NAMALWA (cell line): ENCODE measurements around the gene PCSK5.
"Not testable (repeated sequence)": the region's sequence is repeated elsewhere in the genome, so short reads cannot be mapped to it uniquely, and the experiment has no call there.

Experiments used
- DNase-seq: peaks from one replicate; pipeline ENCODE4 v3.0.0-alpha.2; 2015; ENCODE audit warnings: low spot score

Gene PCSK5

GRCh38 chr9:76249309-76249708, 358.8 kb downstream of the PCSK5 start:
- no peak for DNase-seq

- DNase-seq, result no peak
Measured at GRCh38 chr9:76255781-76256455, 365.4 kb downstream of the PCSK5 start.

GRCh38 chr9:76257311-76257710, 366.8 kb downstream of the PCSK5 start:
- no peak for DNase-seq

DNA sequence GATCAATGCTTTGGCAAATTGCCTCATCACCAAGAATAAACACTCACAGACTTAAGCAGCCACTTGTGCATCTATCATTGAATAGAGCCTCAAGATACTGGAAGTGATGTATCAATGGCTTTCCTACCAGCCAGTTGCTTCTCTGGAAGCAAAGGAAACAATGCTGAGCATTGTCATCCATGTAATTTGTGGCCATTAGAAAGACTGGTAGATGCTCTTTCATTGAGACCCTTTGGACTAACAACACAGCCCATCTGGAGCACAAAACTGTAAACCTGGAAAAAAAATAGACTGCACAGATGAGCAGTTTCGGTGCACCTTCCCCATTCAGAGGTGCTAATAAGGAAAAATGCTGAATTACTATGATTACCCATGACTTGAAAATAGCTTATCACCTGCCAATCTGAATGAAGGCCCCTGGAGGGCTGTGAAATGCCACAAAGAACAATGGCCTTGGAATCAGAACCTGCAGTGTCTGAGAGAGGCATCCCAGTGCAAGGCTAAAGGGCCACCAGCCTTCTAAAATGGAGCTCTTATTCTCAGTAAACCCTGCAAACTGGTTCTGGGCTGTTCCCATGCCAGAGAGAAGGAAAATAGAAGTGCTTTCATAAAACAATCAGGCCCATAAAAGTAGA, 376.3 kb downstream of the PCSK5 start:
- DNase-seq, result no peak

DNA sequence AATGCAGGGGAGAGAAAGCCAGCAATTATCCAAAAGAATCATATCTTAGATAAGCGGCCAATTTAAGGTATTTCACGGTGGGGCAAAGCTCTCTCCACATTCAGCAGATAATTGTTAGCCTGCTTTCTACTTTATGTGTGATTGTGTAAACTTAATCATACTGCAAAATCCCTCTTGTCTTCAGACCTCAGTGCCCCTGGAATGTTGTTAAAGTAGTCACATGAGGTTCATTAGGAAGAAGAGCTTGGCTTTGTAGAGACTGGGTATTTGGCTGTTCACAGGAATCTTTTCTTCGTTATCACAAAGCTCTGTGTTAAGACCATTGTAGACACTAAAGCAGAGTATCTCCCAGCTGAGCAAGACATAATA, 376.8 kb downstream of the PCSK5 start:
- no peak for DNase-seq

DNA sequence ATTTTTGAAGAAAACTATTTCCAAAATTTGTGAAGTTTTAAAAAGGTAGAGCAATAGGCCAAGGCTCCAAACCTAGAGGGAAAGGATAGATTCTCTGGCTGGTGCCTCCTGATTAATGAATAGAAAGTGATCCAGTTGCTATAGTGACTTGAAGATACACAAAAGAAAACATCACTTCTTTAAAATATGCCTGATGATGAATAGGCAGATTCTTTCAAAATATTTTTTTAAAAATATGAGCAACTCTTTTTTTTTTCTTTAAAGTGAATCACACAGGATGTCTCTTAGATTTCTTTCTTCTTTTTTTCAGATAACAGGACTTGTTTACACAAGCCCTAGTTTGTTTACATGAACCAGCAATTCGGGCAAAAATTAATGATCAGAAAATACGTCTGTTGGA, 379.3 kb downstream of the PCSK5 start:
- DNase-seq, result no peak

DNA sequence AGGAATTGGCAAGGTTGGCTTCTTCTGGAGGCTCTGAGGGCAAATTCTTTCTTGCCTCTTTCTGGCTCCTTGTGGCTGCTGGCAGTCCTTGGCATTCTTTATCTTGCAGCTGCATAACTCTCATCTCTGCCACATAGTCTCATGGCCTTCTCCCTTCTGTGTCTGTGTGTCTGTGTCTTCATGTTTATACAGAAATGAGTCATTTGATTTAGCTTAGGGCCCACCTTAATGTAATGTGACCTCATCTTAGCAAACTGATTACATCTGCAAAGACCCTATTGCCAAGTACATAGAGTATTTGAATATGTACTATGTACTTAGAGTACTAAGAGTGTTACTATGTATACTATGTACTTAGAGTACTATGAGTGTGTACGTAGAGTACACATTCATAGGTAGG, 381.3 kb downstream of the PCSK5 start:
- DNase-seq, result no peak

DNA sequence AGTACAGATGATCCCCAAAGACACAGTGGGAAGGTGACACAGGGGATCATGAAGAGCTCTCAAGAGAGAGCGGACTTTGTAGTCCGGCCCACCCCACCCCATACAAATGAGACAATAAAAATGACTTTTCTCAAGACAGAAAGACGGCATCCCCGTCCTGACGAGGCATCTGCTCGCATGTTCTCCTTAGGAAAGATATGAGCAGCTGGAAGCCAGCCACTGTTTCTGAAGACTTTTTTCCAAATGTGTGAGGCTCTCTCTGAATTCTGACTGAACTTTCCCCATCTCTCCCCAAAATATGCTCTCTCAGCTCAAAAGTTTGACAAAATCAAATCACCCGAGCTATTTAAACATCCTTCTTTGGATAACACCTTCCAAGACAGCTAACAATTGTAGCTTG, 398.6 kb downstream of the PCSK5 start:
- no peak for DNase-seq

DNA sequence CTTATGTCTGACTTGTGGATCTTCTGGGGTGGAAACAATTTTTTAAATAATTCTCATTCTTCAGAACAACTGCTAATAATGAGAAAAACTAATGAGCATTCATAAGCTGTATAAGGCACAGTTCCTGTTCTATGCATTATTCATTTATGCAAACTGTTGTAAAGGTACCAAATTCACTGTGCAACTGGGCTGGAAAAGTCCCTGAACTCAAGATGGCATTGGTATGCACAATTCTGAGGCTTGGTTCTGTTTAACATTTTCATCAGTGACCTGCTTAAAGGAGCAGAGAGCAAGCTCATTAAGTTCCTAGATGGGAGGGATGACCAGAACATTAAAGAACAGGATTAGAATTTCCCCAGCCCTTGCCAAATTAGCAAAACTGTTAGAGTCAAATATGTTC, 399.2 kb downstream of the PCSK5 start:
- no peak for DNase-seq

- no peak for DNase-seq
Measured at GRCh38 chr9:76290555-76290954, 400.1 kb downstream of the PCSK5 start.

- no peak for DNase-seq
Measured at GRCh38 chr9:76292246-76292645, 401.8 kb downstream of the PCSK5 start.

DNA sequence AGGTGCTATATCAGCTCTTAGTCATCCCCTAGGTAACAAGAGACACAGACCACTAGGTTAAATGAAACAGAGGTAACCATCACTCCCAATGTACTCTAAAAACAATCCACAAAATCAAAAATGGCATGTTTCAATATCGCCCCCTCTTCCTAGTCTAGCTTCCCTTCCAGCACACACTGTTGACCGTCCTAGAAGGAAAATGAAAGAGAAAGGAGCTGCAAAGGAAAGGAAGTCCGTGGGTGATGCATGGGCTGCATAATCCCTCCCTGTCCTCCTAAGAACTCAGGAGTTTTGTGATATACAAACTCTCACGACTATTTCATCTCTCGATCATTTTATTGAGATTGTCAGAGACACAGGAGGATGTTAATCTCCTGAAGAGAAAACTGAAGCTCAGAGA, 402.2 kb downstream of the PCSK5 start:
- DNase-seq, result no peak

DNA sequence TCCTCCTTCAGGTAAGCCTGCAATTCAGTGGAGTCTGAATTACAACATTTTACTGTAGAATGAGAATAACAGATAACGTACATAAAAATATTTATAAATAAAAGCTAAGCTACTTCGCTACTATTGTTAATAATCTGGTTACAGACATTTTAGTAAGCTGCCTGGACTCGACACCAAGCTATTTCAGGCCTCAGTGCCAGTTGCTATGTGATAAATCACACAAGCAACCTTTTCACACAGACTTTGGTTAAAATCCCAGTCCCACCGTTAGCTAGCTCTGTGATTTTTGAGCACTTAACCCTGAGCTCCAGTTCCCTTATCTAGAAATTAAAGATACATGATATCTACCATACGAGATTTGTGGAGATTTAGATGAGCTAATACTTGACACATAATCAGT, 403.8 kb downstream of the PCSK5 start:
- DNase-seq, result no peak

- no peak for DNase-seq
Measured at GRCh38 chr9:76296561-76297310, 406.3 kb downstream of the PCSK5 start.

- no peak for DNase-seq
Measured at GRCh38 chr9:76297721-76298239, 407.3 kb downstream of the PCSK5 start.

- no peak for DNase-seq
Measured at GRCh38 chr9:76298521-76299144, 408.2 kb downstream of the PCSK5 start.

DNA sequence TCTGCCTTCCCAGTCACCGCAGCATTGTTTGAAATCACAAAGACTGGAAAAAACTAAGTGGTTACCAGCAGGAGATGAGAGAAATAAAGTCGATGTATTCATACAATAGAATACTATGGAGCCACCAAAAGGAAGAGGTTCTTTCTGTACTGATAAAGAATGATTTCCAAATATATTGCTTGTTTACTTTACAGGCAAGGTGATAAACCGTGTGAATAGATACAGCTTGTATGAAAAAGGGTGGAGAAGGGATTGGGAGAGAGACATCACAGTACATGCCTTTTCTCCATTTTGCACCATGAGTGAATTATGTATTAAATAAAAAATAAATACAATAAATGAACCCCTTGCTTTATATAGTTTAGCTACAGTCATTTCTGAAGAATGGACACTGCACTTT, 412.1 kb downstream of the PCSK5 start:
- DNase-seq, result no peak

GRCh38 chr9:76302947-76303550, 412.6 kb downstream of the PCSK5 start:
- DNase-seq, result peak; percentile 56

DNA sequence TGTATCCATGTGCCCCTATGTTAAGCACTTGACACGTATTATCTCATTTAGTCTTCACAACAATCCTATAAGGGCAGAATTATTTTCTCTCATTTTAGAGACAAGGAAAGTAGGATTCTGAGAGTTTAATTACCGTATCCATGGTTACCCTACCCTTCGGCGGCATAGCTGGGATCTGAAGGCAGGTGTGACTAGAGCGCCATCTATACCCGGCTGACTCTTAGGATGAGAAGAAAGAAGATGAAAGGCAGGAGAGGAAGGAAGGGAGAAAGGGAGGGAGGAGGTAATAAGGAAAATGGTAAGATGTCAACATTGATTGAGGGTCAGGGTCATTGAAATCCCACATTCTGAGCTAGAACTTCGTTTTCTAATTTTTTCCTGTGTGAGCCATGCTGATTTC, 416.6 kb downstream of the PCSK5 start:
- DNase-seq, result not testable (repeated sequence)

DNA sequence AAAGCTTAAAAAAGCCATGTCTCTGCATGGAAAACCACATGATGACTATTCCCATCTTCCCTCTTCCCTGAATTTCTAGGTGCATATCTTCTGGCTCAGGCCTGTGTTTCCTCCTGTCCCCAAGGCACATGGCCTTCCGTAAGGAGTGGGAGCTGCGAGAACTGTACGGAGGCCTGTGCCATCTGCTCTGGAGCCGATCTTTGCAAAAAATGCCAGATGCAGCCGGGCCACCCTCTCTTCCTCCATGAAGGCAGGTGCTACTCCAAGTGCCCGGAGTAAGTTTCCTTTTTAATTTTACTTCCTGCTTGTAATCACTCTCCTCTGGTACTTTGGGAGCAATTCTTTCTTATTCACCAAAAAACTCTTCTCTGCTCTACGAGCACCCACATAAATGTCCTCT, 420.1 kb downstream of the PCSK5 start:
- DNase-seq, result no peak

DNA sequence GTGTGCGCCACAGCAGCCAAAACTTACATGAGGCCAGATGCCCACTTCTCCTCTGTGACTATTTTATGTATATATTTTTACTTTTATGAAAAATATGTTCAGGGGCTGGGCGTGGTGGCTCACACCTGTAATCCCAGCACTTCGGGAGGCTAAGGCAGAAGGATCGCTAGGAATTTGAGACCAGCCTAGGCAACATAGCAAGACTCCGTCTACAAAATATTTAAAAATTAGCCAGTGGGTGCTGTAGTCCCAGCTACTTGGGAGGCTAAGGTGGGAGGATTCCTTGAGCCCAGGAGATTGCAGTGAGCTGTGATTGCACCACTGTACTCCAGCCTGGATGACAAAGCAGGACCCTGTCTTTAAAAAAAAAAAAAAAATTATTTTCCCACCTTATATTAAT, 420.5 kb downstream of the PCSK5 start:
- no peak for DNase-seq

DNA sequence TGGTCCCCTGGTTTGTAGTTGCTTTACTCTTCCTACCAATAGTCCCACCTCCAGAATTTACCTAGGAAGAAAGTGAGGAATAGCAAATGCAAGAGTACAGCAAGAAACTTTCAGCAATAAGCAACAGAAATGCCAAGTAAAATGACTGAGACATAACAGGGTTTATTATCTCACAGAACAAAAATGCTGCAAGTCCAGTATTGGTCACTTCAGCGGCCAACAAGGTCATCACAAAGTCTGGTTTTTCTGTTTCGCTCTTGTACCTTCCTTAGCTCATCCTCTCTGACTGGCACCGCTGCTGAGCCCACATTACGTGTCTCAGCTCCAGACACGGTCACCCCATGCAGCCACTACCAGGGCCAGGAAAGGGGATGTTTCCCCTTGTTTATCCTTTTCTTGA, 421.1 kb downstream of the PCSK5 start:
- DNase-seq, result no peak
